Stomach smooth muscle (tissue), 2 donors: ENCODE data around the gene GARIN5A.

Source experiments
- H3K27ac ChIP-seq: one replicate; pipeline ENCODE4 v1.7.0; 2013; ENCODE audit warnings: mild to moderate bottlenecking, low read length, inconsistent platforms
- H3K27me3 ChIP-seq, 2 donors: one replicate each; pipeline ENCODE4 v1.7.0; 2013; ENCODE audit warnings: low read length in 2 of 2; ENCODE audit not compliant: insufficient read depth in 2 of 2, control insufficient read depth in 1 of 2
- H3K36me3 ChIP-seq, 2 donors: one replicate each; pipeline ENCODE4 v1.7.0; 2013; ENCODE audit warnings: low read length in 2 of 2; ENCODE audit not compliant: control insufficient read depth in 2 of 2, insufficient read depth in 2 of 2
- H3K4me1 ChIP-seq: one replicate; pipeline ENCODE4 v1.7.0; 2013; ENCODE audit warnings: low read length; ENCODE audit not compliant: control insufficient read depth, insufficient read depth
- H3K4me3 ChIP-seq, 2 donors: one replicate each; pipeline ENCODE4 v1.7.0; 2013; ENCODE audit warnings: low read length in 2 of 2
- H3K9ac ChIP-seq, 2 donors: one replicate each; pipeline ENCODE4 v1.7.0; 2013; ENCODE audit warnings: low read length in 2 of 2, mild to moderate bottlenecking in 1 of 2
- H3K9me3 ChIP-seq, 2 donors: one replicate each; pipeline ENCODE4 v1.7.0; 2013; ENCODE audit warnings: low read length in 2 of 2; ENCODE audit not compliant: control insufficient read depth in 2 of 2
- donor health status: healthy.
- donor health status: Pancreatic carcinoma.

The GARIN5A gene

GRCh38 chr19:50496189-50497021 lies 19.8 kb upstream of the GARIN5A start:
- Histone ChIP-seq H3K9me3 (no peaks in the 10 kb centered on the region), H3K36me3 (no peaks in the 10 kb centered on the region), H3K27me3 (no peaks in the 10 kb centered on the region), H3K9ac (no peak overlapping the region), H3K4me1 (no peaks in the 10 kb centered on the region), H3K27ac (no peak overlapping the region), H3K4me3 (no peak overlapping the region)

GRCh38 chr19:50495020-50495531 lies 18.4 kb upstream of the GARIN5A start:
- Histone ChIP-seq H3K27ac (no peak overlapping the region), H3K4me1 (no peaks in the 10 kb centered on the region), H3K27me3 (peaks cover 0 to 2% of the 10 kb centered on the region in 2 donors), H3K36me3 (no peaks in the 10 kb centered on the region), H3K9me3 (no peaks in the 10 kb centered on the region), H3K9ac (no peak overlapping the region), H3K4me3 (no peak overlapping the region)

GRCh38 chr19:50494186-50495019 lies 17.8 kb upstream of the GARIN5A start:
- Histone ChIP-seq H3K9me3 (no peaks in the 10 kb centered on the region), H3K9ac (no peak overlapping the region)

GRCh38 chr19:50493171-50493570 lies 16.5 kb upstream of the GARIN5A start:
- Histone ChIP-seq H3K4me1 (no peaks in the 10 kb centered on the region), H3K27ac (no peak overlapping the region), H3K9ac (no peak overlapping the region)

More at GRCh38 chr19:50494186-50495019, 17.8 kb upstream of the GARIN5A start:
- Histone ChIP-seq H3K36me3 (no peaks in the 10 kb centered on the region), H3K4me3 (no peak overlapping the region), H3K4me1 (no peaks in the 10 kb centered on the region), H3K27ac (no peak overlapping the region), H3K27me3 (peaks cover 0 to 5% of the 10 kb centered on the region in 2 donors)

GRCh38 chr19:50492303-50493052 lies 15.8 kb upstream of the GARIN5A start:
- H3K4me1 ChIP-seq = no peaks in the 10 kb centered on the region
- H3K27me3 ChIP-seq = peaks cover 0 to 12% of the 10 kb centered on the region in 2 donors
- no peaks in the 10 kb centered on the region for H3K36me3 ChIP-seq
- no peaks in the 10 kb centered on the region for H3K9me3 ChIP-seq
- H3K9ac ChIP-seq = no peak overlapping the region
- no peak overlapping the region for H3K27ac ChIP-seq
- no peak overlapping the region for H3K4me3 ChIP-seq

More at GRCh38 chr19:50493171-50493570, 16.5 kb upstream of the GARIN5A start:
- H3K36me3 ChIP-seq = no peaks in the 10 kb centered on the region
- H3K9me3 ChIP-seq = no peaks in the 10 kb centered on the region
- peaks cover 0 to 10% of the 10 kb centered on the region in 2 donors for H3K27me3 ChIP-seq
- no peak overlapping the region for H3K4me3 ChIP-seq

GRCh38 chr19:50490991-50491472 lies 14.4 kb upstream of the GARIN5A start:
- no peak overlapping the region for H3K4me3 ChIP-seq
- no peaks in the 10 kb centered on the region for H3K9me3 ChIP-seq
- no peaks in the 10 kb centered on the region for H3K36me3 ChIP-seq
- H3K27ac ChIP-seq = no peak overlapping the region
- no peaks in the 10 kb centered on the region for H3K4me1 ChIP-seq
- no peak overlapping the region for H3K9ac ChIP-seq
- H3K27me3 ChIP-seq = peaks cover 0 to 16% of the 10 kb centered on the region in 2 donors

GRCh38 chr19:50490411-50490811 lies 13.8 kb upstream of the GARIN5A start:
- Histone ChIP-seq H3K27ac (no peak overlapping the region), H3K27me3 (peaks cover 0 to 16% of the 10 kb centered on the region in 2 donors), H3K9ac (no peak overlapping the region), H3K4me1 (no peaks in the 10 kb centered on the region), H3K36me3 (no peaks in the 10 kb centered on the region), H3K4me3 (no peak overlapping the region), H3K9me3 (no peaks in the 10 kb centered on the region)

GRCh38 chr19:50489461-50490011 lies 12.9 kb upstream of the GARIN5A start:
- no peak overlapping the region for H3K9ac ChIP-seq
- H3K4me3 ChIP-seq = no peak overlapping the region
- H3K27me3 ChIP-seq = peaks cover 0 to 16% of the 10 kb centered on the region in 2 donors
- no peaks in the 10 kb centered on the region for H3K9me3 ChIP-seq
- no peaks in the 10 kb centered on the region for H3K4me1 ChIP-seq
- H3K36me3 ChIP-seq = peaks cover 0 to 5% of the 10 kb centered on the region in 2 donors
- no peak overlapping the region for H3K27ac ChIP-seq

- Histone ChIP-seq H3K4me1 (no peaks in the 10 kb centered on the region), H3K27ac (no peak overlapping the region), H3K27me3 (peaks cover 0 to 16% of the 10 kb centered on the region in 2 donors), H3K9ac (no peak overlapping the region), H3K9me3 (no peaks in the 10 kb centered on the region), H3K4me3 (no peak overlapping the region), H3K36me3 (peaks cover 0 to 7% of the 10 kb centered on the region in 2 donors)
These were observed 11.9 kb upstream of the GARIN5A start for GRCh38 chr19:50488389-50489194.
